Measurements from ENCODE around the gene COL9A3.

GRCh38 chr20:62771396-62772102 lies 45.3 kb upstream of the COL9A3 start:
- TF ChIP-seq CTCF (IDR thresholded peaks at IDR 0.05) (no peak), EZH2phosphoT487 (IDR thresholded peaks at IDR 0.05) (no peak), EZH2 (IDR thresholded peaks at IDR 0.05) (no peak)

All from neural progenitor cell (in vitro differentiated cells).